Panc1 (cell line): ENCODE data around the gene PRKCQ.

Experiments used
- CTCF ChIP-seq: fragments of 450-650 bp; IDR thresholded peaks from 2 replicates; pipeline ENCODE4 v1.5.1; 2017; ENCODE audit warnings: mild to moderate bottlenecking
- POLR2AphosphoS5 ChIP-seq: IDR thresholded peaks from 2 replicates; pipeline ENCODE4 v1.6.1; 2012; ENCODE audit warnings: mild to moderate bottlenecking, low read depth, low read length, moderate library complexity
- REST ChIP-seq, 2 experiments: IDR thresholded peaks; 2 replicates each; pipeline ENCODE4 v1.6.1; 2011 to 2012; ENCODE audit warnings: low read depth in 2 of 2, control low read depth in 1 of 2, low read length in 1 of 2, mild to moderate bottlenecking in 1 of 2, moderate library complexity in 1 of 2; ENCODE audit not compliant: insufficient read depth in 1 of 2
- SIN3A ChIP-seq: IDR thresholded peaks from 2 replicates; pipeline ENCODE4 v1.6.1; 2012; ENCODE audit warnings: low read depth, mild to moderate bottlenecking, low read length, moderate library complexity, borderline replicate concordance; ENCODE audit not compliant: insufficient read depth
- TCF7L2 ChIP-seq: IDR thresholded peaks from 2 replicates; pipeline ENCODE4 v1.6.1; 2011; ENCODE audit warnings: mild to moderate bottlenecking, low read depth, low read length, inconsistent platforms

- TF ChIP-seq POLR2AphosphoS5 (no peak), CTCF (no peak), REST (IDR thresholded peaks at IDR 0.05; ENCODE audit: insufficient read depth in 1 of 2, low read depth in 2 of 2, low read length in 1 of 2) (no peak), SIN3A (no peak), TCF7L2 (no peak)
Observed at GRCh38 chr10:6516929-6517284, 63.2 kb downstream of the PRKCQ start.
